Chondrocyte (in vitro differentiated cells): ENCODE results near the gene CELA1. TPM values are rescaled to one million over a fixed set of nuclear protein-coding genes. Genes with fewer than 3 reads are reported as not detected.

ENCODE experiments used
- DNase-seq: peaks from one replicate; pipeline ENCODE4 v3.0.0; 2021; ENCODE audit warnings: mixed read lengths, low spot score
- H3K27ac Mint-ChIP-seq: one replicate; pipeline ENCODE4 v1.8.0; 2021; ENCODE audit warnings: mild to moderate bottlenecking, moderate library complexity, mixed read lengths; ENCODE audit not compliant: unreplicated experiment
- H3K27me3 Mint-ChIP-seq: 2 replicates; pipeline ENCODE4 v1.8.0; 2021; ENCODE audit warnings: low read depth, mixed read lengths
- H3K36me3 Mint-ChIP-seq: 2 replicates; pipeline ENCODE4 v1.8.0; 2021; ENCODE audit warnings: low read depth, mixed read lengths
- H3K4me1 Mint-ChIP-seq: 2 replicates; pipeline ENCODE4 v1.8.0; 2021; ENCODE audit warnings: low read depth, mild to moderate bottlenecking, mixed read lengths
- H3K4me3 Mint-ChIP-seq: one replicate; pipeline ENCODE4 v1.8.0; 2021; ENCODE audit warnings: mild to moderate bottlenecking, moderate library complexity, mixed read lengths; ENCODE audit not compliant: unreplicated experiment
- H3K9me3 Mint-ChIP-seq: 2 replicates; pipeline ENCODE4 v1.8.0; 2021; ENCODE audit warnings: low read depth, mixed read lengths
- total RNA-seq: library from RNA; stranded (reverse); gene quantifications from 3 replicates; pipeline ENCODE4 v1.2.1, GENCODE V29; 2021
- TF ChIP-seq, protein P1 (sequence below): fragments of 200-600 bp; sonication (generic); IDR thresholded peaks from 2 replicates; pipeline ENCODE4 v1.5.0; 2021; ENCODE audit warnings: antibody characterized with exemption, mild to moderate bottlenecking, moderate library complexity

CELA1 gene
- total RNA-seq, 1 donor from 2014 or later, result not detected

- no peaks in the 10 kb centered on the region for H3K27me3 Mint-ChIP-seq
- TF ChIP-seq, protein P1, sequence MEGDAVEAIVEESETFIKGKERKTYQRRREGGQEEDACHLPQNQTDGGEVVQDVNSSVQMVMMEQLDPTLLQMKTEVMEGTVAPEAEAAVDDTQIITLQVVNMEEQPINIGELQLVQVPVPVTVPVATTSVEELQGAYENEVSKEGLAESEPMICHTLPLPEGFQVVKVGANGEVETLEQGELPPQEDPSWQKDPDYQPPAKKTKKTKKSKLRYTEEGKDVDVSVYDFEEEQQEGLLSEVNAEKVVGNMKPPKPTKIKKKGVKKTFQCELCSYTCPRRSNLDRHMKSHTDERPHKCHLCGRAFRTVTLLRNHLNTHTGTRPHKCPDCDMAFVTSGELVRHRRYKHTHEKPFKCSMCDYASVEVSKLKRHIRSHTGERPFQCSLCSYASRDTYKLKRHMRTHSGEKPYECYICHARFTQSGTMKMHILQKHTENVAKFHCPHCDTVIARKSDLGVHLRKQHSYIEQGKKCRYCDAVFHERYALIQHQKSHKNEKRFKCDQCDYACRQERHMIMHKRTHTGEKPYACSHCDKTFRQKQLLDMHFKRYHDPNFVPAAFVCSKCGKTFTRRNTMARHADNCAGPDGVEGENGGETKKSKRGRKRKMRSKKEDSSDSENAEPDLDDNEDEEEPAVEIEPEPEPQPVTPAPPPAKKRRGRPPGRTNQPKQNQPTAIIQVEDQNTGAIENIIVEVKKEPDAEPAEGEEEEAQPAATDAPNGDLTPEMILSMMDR, result peak; percentile 82
- H3K4me1 Mint-ChIP-seq, result no peaks in the 10 kb centered on the region
- no peaks in the 10 kb centered on the region for H3K9me3 Mint-ChIP-seq
- H3K36me3 Mint-ChIP-seq, result no peaks in the 10 kb centered on the region
- H3K27ac Mint-ChIP-seq, result no peak overlapping the region
- DNase-seq, result no peak
- H3K4me3 Mint-ChIP-seq, result no peak overlapping the region
Observed at GRCh38 chr12:51351913-51352532, 5.5 kb upstream of the CELA1 start.

DNA sequence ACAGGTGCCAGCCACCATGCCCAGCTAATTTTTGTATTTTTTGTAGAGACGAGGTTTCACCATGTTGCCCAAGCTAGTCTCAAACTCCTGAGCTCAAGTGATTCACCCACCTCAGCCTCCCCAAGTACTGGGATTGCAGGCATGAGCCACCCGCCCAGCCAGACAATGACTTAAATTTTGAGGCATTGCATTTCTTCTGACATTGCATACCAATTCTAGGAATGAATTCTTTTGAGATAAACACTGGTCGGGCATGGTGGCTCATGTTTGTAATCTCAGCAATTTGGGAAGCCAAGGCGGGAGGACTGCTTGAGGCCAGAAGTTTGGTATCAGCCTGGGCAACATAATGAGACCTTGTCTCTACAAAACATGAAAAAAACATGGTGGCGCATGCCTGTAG is 2.5 kb upstream of the CELA1 start:
- peaks cover 7% of the 10 kb centered on the region for H3K4me1 Mint-ChIP-seq
- H3K27ac Mint-ChIP-seq, result no peak overlapping the region
- TF ChIP-seq, protein P1, result no peak
- no peak overlapping the region for H3K4me3 Mint-ChIP-seq
- DNase-seq, result no peak
- H3K9me3 Mint-ChIP-seq, result no peaks in the 10 kb centered on the region
- no peaks in the 10 kb centered on the region for H3K27me3 Mint-ChIP-seq
- no peaks in the 10 kb centered on the region for H3K36me3 Mint-ChIP-seq

GRCh38 chr12:51348116-51348515 is 1.6 kb upstream of the CELA1 start:
- H3K27me3 Mint-ChIP-seq, result no peaks in the 10 kb centered on the region
- H3K36me3 Mint-ChIP-seq, result no peaks in the 10 kb centered on the region
- H3K4me1 Mint-ChIP-seq, result peaks cover 7% of the 10 kb centered on the region
- H3K4me3 Mint-ChIP-seq, result no peak overlapping the region
- no peak for DNase-seq
- H3K9me3 Mint-ChIP-seq, result no peaks in the 10 kb centered on the region
- no peak overlapping the region for H3K27ac Mint-ChIP-seq
- TF ChIP-seq, protein P1, result no peak

DNA sequence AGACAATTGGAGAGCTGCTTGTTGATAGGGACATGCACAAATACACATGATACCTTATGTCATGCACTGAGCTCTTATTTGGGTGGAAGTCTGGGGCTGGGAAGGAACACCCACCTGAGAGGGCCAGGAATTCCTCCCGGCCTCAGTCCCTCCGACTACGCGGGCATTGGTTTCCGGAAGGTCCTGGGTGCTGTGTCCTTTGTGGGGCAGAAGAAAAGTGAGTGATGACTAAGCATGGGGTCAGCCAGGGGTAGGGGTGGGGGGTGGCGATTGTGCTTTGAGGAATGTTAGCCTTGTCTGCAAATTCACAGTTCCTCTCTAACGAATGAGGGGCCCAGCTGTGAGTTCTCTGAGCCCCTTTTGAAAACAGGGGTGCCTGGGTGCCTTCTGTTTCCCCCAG is 798 bp downstream of the CELA1 start:
- Mint-ChIP-seq H3K9me3 (no peaks in the 10 kb centered on the region), H3K27me3 (no peaks in the 10 kb centered on the region), H3K27ac (no peak overlapping the region), H3K4me3 (no peak overlapping the region), H3K36me3 (no peaks in the 10 kb centered on the region), H3K4me1 (peaks cover 11% of the 10 kb centered on the region)
- DNase-seq, result no peak
- TF ChIP-seq, protein P1, result no peak

GRCh38 chr12:51343201-51343600 is 3.3 kb downstream of the CELA1 start:
- Mint-ChIP-seq H3K36me3 (no peaks in the 10 kb centered on the region), H3K4me3 (no peak overlapping the region), H3K9me3 (no peaks in the 10 kb centered on the region), H3K27ac (no peak overlapping the region), H3K27me3 (no peaks in the 10 kb centered on the region), H3K4me1 (peaks cover 11% of the 10 kb centered on the region)
- TF ChIP-seq, protein P1, result no peak
- DNase-seq, result no peak
